Lower leg skin (tissue), 4 donors: Measurements from ENCODE around the gene PPP1R15B. TPM values are rescaled to one million over a fixed set of nuclear protein-coding genes. Genes with fewer than 3 reads are reported as not detected.

ENCODE experiments used
- DNase-seq, 2 donors: peaks; one replicate each; pipeline ENCODE4 v3.0.0-alpha.2; 2019; ENCODE audit warnings: low spot score in 2 of 2
- H3K4me3 ChIP-seq: fragments of 200-600 bp; sonication (generic); 2 replicates; pipeline ENCODE4 v1.5.1; 2017; ENCODE audit warnings: mild to moderate bottlenecking, low read depth; ENCODE audit not compliant: poor library complexity, severe bottlenecking
- CTCF ChIP-seq, 3 donors: fragments of 450-650 bp; IDR thresholded peaks; one replicate each; pipeline ENCODE4 v1.5.1; 2016; ENCODE audit warnings: antibody characterized with exemption in 3 of 3, mild to moderate bottlenecking in 3 of 3, moderate library complexity in 2 of 3
- POLR2A ChIP-seq, 2 donors: fragments of 450-650 bp; IDR thresholded peaks; one replicate each; pipeline ENCODE4 v1.6.1; 2016 to 2017; ENCODE audit warnings: antibody characterized with exemption in 2 of 2, mild to moderate bottlenecking in 1 of 2, moderate library complexity in 1 of 2
- WGBS, 2 donors: methylation state at CpG; one replicate each; pipeline ENCODE4 v1.1.5; 2018; 5-methylcytosine and 5-hydroxymethylcytosine counted together
- intact Hi-C: fragments of 100-400 bp; cut with DNase I; formaldehyde crosslinking; loops from one replicate; pipeline ENCODE4 v1.15.0; 2023; ENCODE audit warnings: low total_unique reads
- total RNA-seq, 4 donors: library from RNA; depleted of rRNA; stranded (reverse); fragments of >200 nt; gene quantifications; one replicate each; pipeline ENCODE4 v1.1.0, GENCODE V29; 2016

The PPP1R15B gene
- total RNA-seq, 4 donors from 2014 or later, result 37.9 to 56.4 (median 49.5) TPM

- 59 to 66% methylated on average over 7 of the region's 7 CpGs for WGBS, 2 donors
- intact Hi-C loops, result no loop called here
- peak in 1 of 2 donors; percentile 59 for DNase-seq
- no peak overlapping the region for H3K4me3 ChIP-seq
- TF ChIP-seq POLR2A (IDR thresholded peaks at IDR 0.05), result no peak
- TF ChIP-seq CTCF (IDR thresholded peaks at IDR 0.05), result peak in 1 of 3 donors; percentile 54
These were observed 13.2 kb downstream of the PPP1R15B start for GRCh38 chr1:204398197-204399125.

GRCh38 chr1:204396015-204396583 is 15.5 kb downstream of the PPP1R15B start:
- 80 to 83% methylated on average over 4 of the region's 4 CpGs for WGBS, 2 donors

GRCh38 chr1:204391629-204392028 is 20.0 kb downstream of the PPP1R15B start:
- no peak for TF ChIP-seq POLR2A (IDR thresholded peaks at IDR 0.05)
- TF ChIP-seq CTCF (IDR thresholded peaks at IDR 0.05), result no peak
- intact Hi-C loops, result no loop called here
- no peak for DNase-seq
- H3K4me3 ChIP-seq, result no peak overlapping the region

More at GRCh38 chr1:204396015-204396583, 15.5 kb downstream of the PPP1R15B start:
- TF ChIP-seq POLR2A (IDR thresholded peaks at IDR 0.05) (no peak), CTCF (IDR thresholded peaks at IDR 0.05) (no peak)
- no peak overlapping the region for H3K4me3 ChIP-seq
- no peak for DNase-seq
- intact Hi-C loops, result no loop called here

GRCh38 chr1:204390751-204391466 is 20.7 kb downstream of the PPP1R15B start:
- TF ChIP-seq CTCF (IDR thresholded peaks at IDR 0.05), result no peak
- no peak for TF ChIP-seq POLR2A (IDR thresholded peaks at IDR 0.05)
- intact Hi-C loops, result no loop called here
- no peak for DNase-seq
- H3K4me3 ChIP-seq, result no peak overlapping the region
- 44 to 51% methylated on average over 4 of the region's 4 CpGs for WGBS, 2 donors

- TF ChIP-seq POLR2A (IDR thresholded peaks at IDR 0.05) (no peak), CTCF (IDR thresholded peaks at IDR 0.05) (no peak)
- no peak overlapping the region for H3K4me3 ChIP-seq
- intact Hi-C loops, result no loop called here
- 90 to 96% methylated on average over 2 of the region's 2 CpGs for WGBS, 2 donors
- no peak for DNase-seq
These were observed 25.9 kb downstream of the PPP1R15B start for GRCh38 chr1:204385727-204386126.
